ENCODE measurements around the gene SLIT3. TPM values are rescaled to one million over a fixed set of nuclear protein-coding genes. Genes with fewer than 3 reads are reported as not detected.

Gene SLIT3
- total RNA-seq, 1 donor from 2014 or later = 0.22 TPM

- Histone ChIP-seq H3K9me3 (ENCODE audit: low read depth) (no peaks in the 10 kb centered on the region), H3K27me3 (no peaks in the 10 kb centered on the region), H4K20me1 (ENCODE audit: low read depth) (no peaks in the 10 kb centered on the region), H3K36me3 (no peaks in the 10 kb centered on the region), H3K27ac (peak overlapping the region; percentile 35), H3K79me2 (ENCODE audit: low read depth) (no peaks in the 10 kb centered on the region), H3K4me2 (peak overlapping the region; percentile 59), H3F3A (ENCODE audit: low read depth) (peaks cover 30% of the 10 kb centered on the region), H3K4me3 (no peak overlapping the region), H3K9ac (no peak overlapping the region), H2AFZ (replicated peaks) (no peak overlapping the region), H3K4me1 (peaks cover 33% of the 10 kb centered on the region)
- Mint-ChIP-seq H3K4me1 (peaks cover 33% of the 10 kb centered on the region), H3K27me3 (ENCODE audit: insufficient read depth, low read depth) (peaks cover 2% of the 10 kb centered on the region), H3K27ac (no peak overlapping the region), H3K4me3 (no peak overlapping the region), H3K9me3 (no peaks in the 10 kb centered on the region), H3K36me3 (no peaks in the 10 kb centered on the region)
- TF ChIP-seq CTCF (IDR thresholded peaks at IDR 0.05) = no peak
- no peak for TF ChIP-seq EZH2 (IDR thresholded peaks at IDR 0.05)
- no peak for TF ChIP-seq EZH2phosphoT487 (IDR thresholded peaks at IDR 0.05)
- DNase-seq (ENCODE audit: low spot score) = no peak
Observed at GRCh38 chr5:168878135-168878745, 422.7 kb downstream of the SLIT3 start.

- Histone ChIP-seq H3K4me3 (no peak overlapping the region), H3K36me3 (no peaks in the 10 kb centered on the region), H3K27ac (no peak overlapping the region), H3F3A (ENCODE audit: low read depth) (peaks cover 24% of the 10 kb centered on the region), H2AFZ (replicated peaks) (no peak overlapping the region), H3K9me3 (ENCODE audit: low read depth) (no peaks in the 10 kb centered on the region), H3K4me2 (peak overlapping the region; percentile 59), H4K20me1 (ENCODE audit: low read depth) (no peaks in the 10 kb centered on the region), H3K79me2 (ENCODE audit: low read depth) (no peaks in the 10 kb centered on the region), H3K27me3 (no peaks in the 10 kb centered on the region), H3K9ac (no peak overlapping the region), H3K4me1 (peaks cover 29% of the 10 kb centered on the region)
- peaks cover 33% of the 10 kb centered on the region for H3K4me1 Mint-ChIP-seq
- no peak for TF ChIP-seq EZH2phosphoT487 (IDR thresholded peaks at IDR 0.05)
- TF ChIP-seq CTCF (IDR thresholded peaks at IDR 0.05) = no peak
- no peak for TF ChIP-seq EZH2 (IDR thresholded peaks at IDR 0.05)
- no peak overlapping the region for H3K27ac Mint-ChIP-seq
- peak overlapping the region; percentile 42 for H3K4me3 Mint-ChIP-seq
- peaks cover 4% of the 10 kb centered on the region for H3K27me3 Mint-ChIP-seq (ENCODE audit: insufficient read depth, low read depth)
- H3K36me3 Mint-ChIP-seq = no peaks in the 10 kb centered on the region
- DNase-seq (ENCODE audit: low spot score) = peak; percentile 57
- H3K9me3 Mint-ChIP-seq = no peaks in the 10 kb centered on the region
Observed at GRCh38 chr5:168877132-168877892, 423.6 kb downstream of the SLIT3 start.

- Histone ChIP-seq H3K4me1 (peaks cover 20% of the 10 kb centered on the region), H3K9ac (no peak overlapping the region), H3K27ac (no peak overlapping the region), H3K4me3 (no peak overlapping the region), H3K9me3 (ENCODE audit: low read depth) (no peaks in the 10 kb centered on the region), H3K79me2 (ENCODE audit: low read depth) (no peaks in the 10 kb centered on the region), H3K36me3 (no peaks in the 10 kb centered on the region), H4K20me1 (ENCODE audit: low read depth) (no peaks in the 10 kb centered on the region), H3K4me2 (no peak overlapping the region), H2AFZ (replicated peaks) (no peak overlapping the region), H3F3A (ENCODE audit: low read depth) (peaks cover 16% of the 10 kb centered on the region), H3K27me3 (no peaks in the 10 kb centered on the region)
- peaks cover 35% of the 10 kb centered on the region for H3K4me1 Mint-ChIP-seq
- H3K27ac Mint-ChIP-seq = peak overlapping the region; percentile 0
- H3K27me3 Mint-ChIP-seq (ENCODE audit: insufficient read depth, low read depth) = peaks cover 4% of the 10 kb centered on the region
- H3K4me3 Mint-ChIP-seq = no peak overlapping the region
- H3K36me3 Mint-ChIP-seq = no peaks in the 10 kb centered on the region
- DNase-seq (ENCODE audit: low spot score) = no peak
- no peak for TF ChIP-seq EZH2phosphoT487 (IDR thresholded peaks at IDR 0.05)
- no peak for TF ChIP-seq EZH2 (IDR thresholded peaks at IDR 0.05)
- TF ChIP-seq CTCF (IDR thresholded peaks at IDR 0.05) = no peak
- no peaks in the 10 kb centered on the region for H3K9me3 Mint-ChIP-seq
Observed at GRCh38 chr5:168876419-168876818, 424.5 kb downstream of the SLIT3 start.
